ENCODE data around the gene DHX35. TPM values are rescaled to one million over a fixed set of nuclear protein-coding genes. Genes with fewer than 3 reads are reported as not detected.

Gene DHX35
- total and polyA plus RNA-seq, 8 donors = 2.2 to 6.8 (median 3.3) TPM

- no peak for TF ChIP-seq CTCF (IDR thresholded peaks at IDR 0.05)
- WGBS, 2 donors = 45% methylated on average over 14 of the region's 14 CpGs
- no peaks in the 10 kb centered on the region for H3K27me3 ChIP-seq
- intact Hi-C loops (cut with DNase I) = no loop called here
- no peak for ATAC-seq
- H3K27ac ChIP-seq = no peak overlapping the region
- FAIRE-seq = no peak
- no peak for DNase-seq
- H3K36me3 ChIP-seq = no peaks in the 10 kb centered on the region
- no peaks in the 10 kb centered on the region for H3K9me3 ChIP-seq
- H3K4me1 ChIP-seq = no peaks in the 10 kb centered on the region
- H3K4me3 ChIP-seq = no peak overlapping the region
These were observed 104.5 kb downstream of the DHX35 start for GRCh38 chr20:39066471-39067242.

GRCh38 chr20:39067526-39068216 is 105.5 kb downstream of the DHX35 start:
- DNase-seq = no peak
- intact Hi-C loops (cut with DNase I) = no loop called here
- H3K4me1 ChIP-seq = no peaks in the 10 kb centered on the region
- TF ChIP-seq CTCF (IDR thresholded peaks at IDR 0.05) = no peak
- no peak for ATAC-seq
- no peak overlapping the region for H3K4me3 ChIP-seq
- no peaks in the 10 kb centered on the region for H3K9me3 ChIP-seq
- H3K27me3 ChIP-seq = no peaks in the 10 kb centered on the region
- H3K27ac ChIP-seq = no peak overlapping the region
- no peak for FAIRE-seq
- H3K36me3 ChIP-seq = no peaks in the 10 kb centered on the region
- 72 to 86% methylated on average over 5 of the region's 5 CpGs for WGBS, 2 donors

- no peak for ATAC-seq
- Histone ChIP-seq H3K27me3 (no peaks in the 10 kb centered on the region), H3K4me3 (no peak overlapping the region), H3K9me3 (no peaks in the 10 kb centered on the region), H3K27ac (no peak overlapping the region), H3K4me1 (no peaks in the 10 kb centered on the region), H3K36me3 (no peaks in the 10 kb centered on the region)
- DNase-seq = no peak
- intact Hi-C loops (cut with DNase I) = no loop called here
- FAIRE-seq = no peak
- no peak for TF ChIP-seq CTCF (IDR thresholded peaks at IDR 0.05)
- WGBS, 2 donors = 29 to 38% methylated on average over 6 of the region's 6 CpGs
These were observed 107.8 kb downstream of the DHX35 start for GRCh38 chr20:39069976-39070375.

- Histone ChIP-seq H3K27me3 (no peaks in the 10 kb centered on the region), H3K27ac (no peak overlapping the region), H3K9me3 (no peaks in the 10 kb centered on the region), H3K36me3 (no peaks in the 10 kb centered on the region), H3K4me1 (no peaks in the 10 kb centered on the region), H3K4me3 (no peak overlapping the region)
- 54 to 56% methylated on average over 7 of the region's 7 CpGs for WGBS, 2 donors
- no peak for DNase-seq
- no peak for TF ChIP-seq CTCF (IDR thresholded peaks at IDR 0.05)
- FAIRE-seq = no peak
- no peak for ATAC-seq
- intact Hi-C loops (cut with DNase I) = no loop called here
These were observed 108.5 kb downstream of the DHX35 start for GRCh38 chr20:39070484-39071231.
